Thyroid gland (tissue), 4 donors: ENCODE data around the gene TNFSF4. TPM values are rescaled to one million over a fixed set of nuclear protein-coding genes. Genes with fewer than 3 reads are reported as not detected.

Source experiments
- DNase-seq, 2 donors: peaks; one replicate each; pipeline ENCODE4 v3.0.0-alpha.2; 2019
- H3K27ac ChIP-seq, 3 donors: fragments of 200-600 bp; sonication (generic); 1 replicate in 2 of 3; 2 replicates in 1 of 3; pipeline ENCODE4 v1.5.1; 2016 to 2019; ENCODE audit warnings: mild to moderate bottlenecking in 1 of 3, moderate library complexity in 1 of 3
- H3K27me3 ChIP-seq: fragments of 200-600 bp; sonication (generic); one replicate; pipeline ENCODE4 v1.5.1; 2019
- H3K36me3 ChIP-seq, 2 donors: fragments of 200-600 bp; sonication (generic); one replicate each; pipeline ENCODE4 v1.5.1; 2016 to 2019
- H3K4me1 ChIP-seq, 2 donors: fragments of 200-600 bp; sonication (generic); one replicate each; pipeline ENCODE4 v1.5.1; 2017 to 2019
- H3K4me3 ChIP-seq, 3 donors: fragments of 200-600 bp; sonication (generic); replicated peaks in 1 of 3; 1 replicate in 2 of 3; 2 replicates in 1 of 3; pipeline ENCODE4 v1.5.1; 2016; ENCODE audit warnings: mild to moderate bottlenecking in 1 of 3
- H3K9me3 ChIP-seq: fragments of 200-600 bp; sonication (generic); one replicate; pipeline ENCODE4 v1.5.1; 2017
- CTCF ChIP-seq, 6 experiments: fragments of 200-600 bp in 3 of 6; fragments of 450-650 bp in 3 of 6; sonication (generic) in 3 of 6; IDR thresholded peaks; one replicate each; pipeline ENCODE4 v1.5.1; 2016 to 2019; ENCODE audit warnings: antibody characterized with exemption in 6 of 6, mild to moderate bottlenecking in 2 of 6, inconsistent platforms in 1 of 6, moderate library complexity in 1 of 6
- POLR2A ChIP-seq, 2 donors: fragments of 450-650 bp; IDR thresholded peaks; one replicate each; pipeline ENCODE4 v1.6.1; 2017; ENCODE audit warnings: antibody characterized with exemption in 2 of 2, mild to moderate bottlenecking in 2 of 2, moderate library complexity in 1 of 2
- WGBS, 2 donors: methylation state at CpG; one replicate each; pipeline ENCODE4 v1.1.5; 2017; 5-methylcytosine and 5-hydroxymethylcytosine counted together
- intact Hi-C: fragments of 100-400 bp; cut with DNase I; formaldehyde crosslinking; loops from one replicate; pipeline ENCODE4 v1.15.1; 2023
- total RNA-seq, 4 donors: library from RNA; depleted of rRNA; stranded (reverse); fragments of >200 nt; gene quantifications; one replicate each; pipeline ENCODE4 v1.2.3, GENCODE V29; 2016

Gene TNFSF4
- total RNA-seq, 4 donors from 2014 or later = 0.13 to 0.63 (median 0.41) TPM

GRCh38 chr1:173171152-173171551, 36.0 kb downstream of the TNFSF4 start:
- 93% methylated on average over 2 of the region's 2 CpGs for WGBS, 2 donors
- no peak for DNase-seq
- Histone ChIP-seq H3K4me1 (no peaks in the 10 kb centered on the region), H3K27me3 (no peaks in the 10 kb centered on the region), H3K4me3 (no peak overlapping the region), H3K9me3 (no peaks in the 10 kb centered on the region), H3K36me3 (no peaks in the 10 kb centered on the region), H3K27ac (no peak overlapping the region)
- intact Hi-C loops = no loop called here
- no peak for TF ChIP-seq POLR2A (IDR thresholded peaks at IDR 0.05)
- TF ChIP-seq CTCF (IDR thresholded peaks at IDR 0.05) = no peak

GRCh38 chr1:173168941-173169340, 38.2 kb downstream of the TNFSF4 start:
- Histone ChIP-seq H3K4me3 (no peak overlapping the region), H3K36me3 (no peaks in the 10 kb centered on the region), H3K27ac (no peak overlapping the region), H3K9me3 (no peaks in the 10 kb centered on the region), H3K27me3 (no peaks in the 10 kb centered on the region), H3K4me1 (no peaks in the 10 kb centered on the region)
- TF ChIP-seq POLR2A (IDR thresholded peaks at IDR 0.05) (no peak), CTCF (IDR thresholded peaks at IDR 0.05) (no peak)
- intact Hi-C loops = no loop called here
- DNase-seq = no peak
- 95 to 97% methylated on average over 2 of the region's 2 CpGs for WGBS, 2 donors

- intact Hi-C loops = no loop called here
- H3K4me3 ChIP-seq = no peak overlapping the region
- no peaks in the 10 kb centered on the region for H3K36me3 ChIP-seq
- no peak for DNase-seq
- no peak overlapping the region for H3K27ac ChIP-seq
- WGBS, 2 donors = 75 to 84% methylated on average over 7 of the region's 7 CpGs
- H3K4me1 ChIP-seq = no peaks in the 10 kb centered on the region
- H3K9me3 ChIP-seq = no peaks in the 10 kb centered on the region
- H3K27me3 ChIP-seq = no peaks in the 10 kb centered on the region
- TF ChIP-seq POLR2A (IDR thresholded peaks at IDR 0.05) = no peak
- no peak for TF ChIP-seq CTCF (IDR thresholded peaks at IDR 0.05)
Measured at GRCh38 chr1:173164686-173165085, 42.4 kb downstream of the TNFSF4 start.

GRCh38 chr1:173164178-173164577, 43.0 kb downstream of the TNFSF4 start:
- Histone ChIP-seq H3K36me3 (no peaks in the 10 kb centered on the region), H3K27me3 (no peaks in the 10 kb centered on the region), H3K9me3 (no peaks in the 10 kb centered on the region), H3K27ac (no peak overlapping the region), H3K4me3 (no peak overlapping the region), H3K4me1 (no peaks in the 10 kb centered on the region)
- 92 to 100% methylated on average over 1 of the region's 1 CpG for WGBS, 2 donors
- DNase-seq = no peak
- intact Hi-C loops = no loop called here
- no peak for TF ChIP-seq CTCF (IDR thresholded peaks at IDR 0.05)

GRCh38 chr1:173163222-173163621, 43.9 kb downstream of the TNFSF4 start:
- 85 to 94% methylated on average over 2 of the region's 2 CpGs for WGBS, 2 donors
- Histone ChIP-seq H3K36me3 (no peaks in the 10 kb centered on the region), H3K9me3 (no peaks in the 10 kb centered on the region), H3K4me3 (no peak overlapping the region), H3K27me3 (no peaks in the 10 kb centered on the region), H3K27ac (no peak overlapping the region), H3K4me1 (no peaks in the 10 kb centered on the region)
- no peak for DNase-seq
- intact Hi-C loops = no loop called here
- TF ChIP-seq POLR2A (IDR thresholded peaks at IDR 0.05) = no peak
- TF ChIP-seq CTCF (IDR thresholded peaks at IDR 0.05) = no peak
